Heart left ventricle (tissue), 13 donors: ENCODE results near the gene VPS13A.

ENCODE experiments used
- POLR2A ChIP-seq, 2 donors: fragments of 450-650 bp; IDR thresholded peaks; one replicate each; pipeline ENCODE4 v1.6.1; 2017; ENCODE audit warnings: antibody characterized with exemption in 2 of 2, mild to moderate bottlenecking in 2 of 2, moderate library complexity in 2 of 2
- TF ChIP-seq, protein P1 (sequence below), 12 donors: fragments of 200-600 bp; sonication (generic) in 4 of 12; IDR thresholded peaks; one replicate each; pipeline versions ENCODE4 v1.5.0 to v1.8.0; 2018 to 2022; ENCODE audit warnings: antibody characterized with exemption in 12 of 12, mild to moderate bottlenecking in 5 of 12
- donor health status: ischemic (EF 13 %, LVEDD 7.1; RV severe dilation, severe dysfunction).
- donor health status: DM: no; HTN: yes; CAD: no.
- donor health status: DM: no; HTN: no; CAD: no.
- donor health status: ischemic (EF 25% LVEDD 6.9; RV normal size, moderate dysfunction).
- donor health status: ischemic (EF 25% LVEDD 5.7; RV mildly dilated, moderate dysfunction).
- donor health status: ischemic (EF 35%, LVEDD 5.7; RV mildly dilated, moderate dysfunction).
- donor health status: nonischemic (EF 11% LVEDD 7.7; RV severe dilation, severe dysfunction).
- donor health status: DM: yes; HTN: yes; CAD: no.
- donor health status: PGD.
- donor health status: ischemic (EF 29% LVEDD 5.4; RV normal size, mild dysfunction).
- donor health status: nonischemic (EF 23%, LVEDD 6.1; RV moderate dilation, normal function).

GRCh38 chr9:77375956-77376532 is 198.7 kb downstream of the VPS13A start:
- TF ChIP-seq, protein P1, sequence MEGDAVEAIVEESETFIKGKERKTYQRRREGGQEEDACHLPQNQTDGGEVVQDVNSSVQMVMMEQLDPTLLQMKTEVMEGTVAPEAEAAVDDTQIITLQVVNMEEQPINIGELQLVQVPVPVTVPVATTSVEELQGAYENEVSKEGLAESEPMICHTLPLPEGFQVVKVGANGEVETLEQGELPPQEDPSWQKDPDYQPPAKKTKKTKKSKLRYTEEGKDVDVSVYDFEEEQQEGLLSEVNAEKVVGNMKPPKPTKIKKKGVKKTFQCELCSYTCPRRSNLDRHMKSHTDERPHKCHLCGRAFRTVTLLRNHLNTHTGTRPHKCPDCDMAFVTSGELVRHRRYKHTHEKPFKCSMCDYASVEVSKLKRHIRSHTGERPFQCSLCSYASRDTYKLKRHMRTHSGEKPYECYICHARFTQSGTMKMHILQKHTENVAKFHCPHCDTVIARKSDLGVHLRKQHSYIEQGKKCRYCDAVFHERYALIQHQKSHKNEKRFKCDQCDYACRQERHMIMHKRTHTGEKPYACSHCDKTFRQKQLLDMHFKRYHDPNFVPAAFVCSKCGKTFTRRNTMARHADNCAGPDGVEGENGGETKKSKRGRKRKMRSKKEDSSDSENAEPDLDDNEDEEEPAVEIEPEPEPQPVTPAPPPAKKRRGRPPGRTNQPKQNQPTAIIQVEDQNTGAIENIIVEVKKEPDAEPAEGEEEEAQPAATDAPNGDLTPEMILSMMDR (IDR thresholded peaks at IDR 0.05) = no peak
- no peak for TF ChIP-seq POLR2A (IDR thresholded peaks at IDR 0.05)
